ENCODE data around the gene ACOX3.
A peak's percentile ranks its signal among the peaks of the same experiment; 100 is the strongest.
"Not testable (repeated sequence)": the region's sequence is repeated elsewhere in the genome, so short reads cannot be mapped to it uniquely, and the experiment has no call there.

Gene ACOX3

DNA sequence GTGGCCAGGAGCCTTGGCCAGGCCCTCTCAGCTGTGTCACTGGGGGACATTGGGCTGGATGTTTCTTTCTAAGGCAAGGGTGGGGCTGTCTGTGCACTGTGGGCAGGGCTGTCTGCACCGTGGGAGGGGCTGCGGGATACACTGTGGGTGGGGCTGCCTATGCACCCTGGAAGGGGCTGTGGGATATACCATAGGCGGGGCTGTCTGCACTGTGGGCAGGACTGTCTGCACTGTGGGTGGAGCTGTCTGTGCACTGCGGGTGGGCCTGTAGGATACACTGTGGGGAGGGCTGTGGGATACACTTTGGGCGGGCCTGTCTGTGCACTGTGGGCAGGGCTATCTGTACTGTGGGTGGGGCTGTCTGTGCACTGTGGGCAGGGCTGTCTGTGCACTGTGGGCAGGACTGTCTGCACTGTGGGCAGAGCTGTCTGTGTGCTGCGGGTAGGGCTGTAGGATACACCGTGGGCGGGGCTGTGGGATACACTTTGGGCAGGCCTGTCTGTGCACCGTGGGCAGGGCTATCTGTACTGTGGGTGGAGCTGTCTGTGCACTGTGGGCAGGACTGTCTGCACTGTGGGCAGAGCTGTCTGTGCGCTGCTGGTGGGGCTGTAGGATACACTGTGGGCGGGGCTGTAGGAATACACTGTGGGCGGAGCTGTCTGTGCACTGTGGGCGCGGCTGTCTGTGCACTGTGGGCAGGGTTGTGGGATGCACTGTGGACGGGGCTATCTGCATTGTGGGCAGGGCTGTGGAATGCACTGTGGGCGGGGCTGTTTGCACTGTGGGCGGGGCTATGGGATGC, 31.1 kb downstream of the ACOX3 start:
- no peak for DNase-seq (ENCODE audit: low read depth, low spot score)
- no peak overlapping the region for H3K27ac ChIP-seq

DNA sequence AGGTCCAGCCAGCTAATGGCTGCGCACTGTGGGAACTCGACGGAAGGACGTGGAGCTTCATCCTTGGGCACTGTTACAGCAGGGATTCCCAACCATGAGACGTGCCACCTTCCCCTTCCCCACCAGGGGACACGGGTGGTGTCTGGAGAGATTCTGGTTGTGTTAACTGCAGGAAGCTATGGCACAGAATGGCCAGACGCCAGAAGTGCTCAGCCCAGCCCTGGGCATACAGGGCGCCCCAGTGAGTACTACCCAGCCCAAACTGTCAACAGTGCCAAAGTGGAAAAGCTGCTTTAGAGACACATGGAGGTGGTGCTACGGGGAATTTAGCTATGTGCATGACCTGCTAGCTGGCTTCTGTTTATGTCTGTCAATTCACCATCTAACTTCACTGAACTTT, 32.8 kb downstream of the ACOX3 start:
- H3K27ac ChIP-seq = no peak overlapping the region
- DNase-seq (ENCODE audit: low read depth, low spot score) = no peak

DNA sequence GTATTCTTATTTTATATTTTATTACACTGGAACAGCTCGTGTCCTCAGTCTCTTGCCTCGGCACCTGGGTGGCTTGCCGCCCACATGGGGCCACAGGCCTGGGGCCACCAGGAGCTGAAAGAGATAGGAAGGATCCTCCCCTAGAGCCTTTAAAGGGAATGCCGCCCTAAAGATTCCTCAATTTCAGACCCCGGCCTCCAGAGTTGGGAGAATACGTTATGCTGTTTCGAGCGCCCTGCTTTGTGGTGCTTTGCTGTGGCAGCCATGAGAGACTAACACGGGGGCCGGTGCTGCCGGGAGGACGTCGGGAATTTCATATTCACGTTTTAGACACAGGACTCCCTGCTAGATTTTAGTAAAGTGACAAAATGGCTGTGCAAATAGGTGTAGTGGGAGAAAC, 33.2 kb downstream of the ACOX3 start:
- H3K27ac ChIP-seq = no peak overlapping the region
- no peak for DNase-seq (ENCODE audit: low read depth, low spot score)

DNA sequence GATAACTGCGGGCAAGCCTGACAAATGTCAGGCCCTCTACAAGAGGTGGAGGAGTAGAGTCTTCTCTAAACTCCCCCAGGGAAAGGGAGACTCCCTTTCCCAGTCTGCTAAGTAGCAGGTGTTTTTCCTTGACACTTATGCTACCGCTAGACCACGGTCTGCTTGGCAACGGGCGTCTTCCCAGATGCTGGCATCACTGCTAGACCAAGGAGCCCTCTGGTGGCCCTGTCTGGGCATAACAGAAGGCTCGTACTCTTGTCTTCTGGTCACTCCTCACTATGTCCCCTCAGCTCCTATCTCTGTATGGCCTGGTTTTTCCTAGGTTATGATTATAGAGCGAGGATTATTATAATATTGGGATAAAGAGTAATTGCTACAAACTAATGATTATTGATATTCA, 33.6 kb downstream of the ACOX3 start:
- DNase-seq (ENCODE audit: low read depth, low spot score); H3K27ac ChIP-seq: not testable (repeated sequence)

DNA sequence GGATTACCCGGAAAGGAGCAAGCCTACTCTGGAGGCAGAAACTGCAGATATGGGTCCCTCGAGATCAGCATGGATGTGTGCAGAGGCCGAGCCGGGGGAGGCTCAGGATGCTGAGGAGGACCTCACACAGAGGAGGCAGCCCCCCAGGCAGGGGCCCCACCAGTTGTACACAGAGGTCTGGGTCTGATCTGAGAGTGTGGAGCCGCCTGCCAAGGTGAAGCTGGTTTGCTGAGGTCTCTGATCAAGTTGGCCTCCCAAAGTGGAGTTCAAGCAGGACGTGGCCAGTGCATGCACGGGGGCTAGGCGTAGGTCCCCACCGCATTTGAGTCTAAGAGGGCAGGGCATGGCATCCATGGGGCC, 35.0 kb downstream of the ACOX3 start:
- DNase-seq (ENCODE audit: low read depth, low spot score) = no peak
- H3K27ac ChIP-seq = no peak overlapping the region

DNA sequence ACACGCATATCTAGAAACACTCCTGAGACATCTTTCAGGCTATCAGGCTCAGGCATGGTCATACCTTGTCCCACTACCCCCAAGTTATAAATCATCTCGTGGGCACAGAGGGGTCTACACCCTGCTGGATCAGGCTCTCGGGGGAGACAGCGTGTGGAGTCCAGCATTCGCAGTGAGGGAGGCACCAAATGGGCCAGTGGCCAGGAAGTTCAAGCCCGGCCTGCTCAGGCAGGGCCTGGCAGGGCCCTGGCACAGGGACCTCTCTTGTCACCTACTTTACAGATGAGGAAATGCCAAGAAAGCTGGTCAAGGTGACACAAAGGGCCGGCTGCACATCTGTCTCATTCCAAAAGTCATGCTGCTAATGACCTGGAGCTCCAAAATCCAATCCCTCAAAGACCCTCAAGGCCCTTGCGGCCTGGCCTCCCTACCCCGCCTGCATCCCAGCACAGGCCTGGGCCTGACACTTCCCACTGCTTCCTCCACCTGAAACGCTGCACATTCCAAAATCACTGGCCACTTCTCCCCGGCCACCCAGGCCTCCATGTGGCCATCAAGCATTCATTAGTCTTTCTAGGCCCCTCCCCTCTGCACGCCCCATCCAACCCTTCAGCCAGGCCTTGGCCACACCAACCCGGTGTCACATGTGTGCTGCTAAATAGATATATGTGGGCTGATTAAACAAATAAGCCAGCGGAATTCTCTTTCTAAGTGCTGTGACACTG, 35.6 kb downstream of the ACOX3 start:
- DNase-seq (ENCODE audit: low read depth, low spot score) = no peak
- no peak overlapping the region for H3K27ac ChIP-seq

DNA sequence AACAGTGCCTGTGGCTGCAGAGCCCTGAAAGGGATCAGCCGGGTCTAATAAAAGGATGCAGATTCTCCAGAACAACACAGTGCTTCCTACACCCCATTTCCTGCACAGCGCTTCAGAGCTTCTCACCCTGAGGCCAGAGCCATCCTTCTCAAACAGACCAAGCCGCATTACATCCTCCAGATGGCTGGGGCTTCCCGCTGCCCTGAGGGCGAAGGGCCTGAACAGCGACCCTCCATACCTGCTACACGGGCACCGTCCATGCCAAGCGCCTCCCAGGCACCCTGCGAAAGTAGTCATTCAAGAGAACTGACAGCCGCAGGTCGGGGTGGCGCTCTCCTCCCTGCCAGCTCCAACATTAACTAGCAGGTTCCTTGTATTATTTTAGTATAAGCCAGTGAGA, 36.5 kb downstream of the ACOX3 start:
- no peak overlapping the region for H3K27ac ChIP-seq
- DNase-seq (ENCODE audit: low read depth, low spot score) = no peak

DNA sequence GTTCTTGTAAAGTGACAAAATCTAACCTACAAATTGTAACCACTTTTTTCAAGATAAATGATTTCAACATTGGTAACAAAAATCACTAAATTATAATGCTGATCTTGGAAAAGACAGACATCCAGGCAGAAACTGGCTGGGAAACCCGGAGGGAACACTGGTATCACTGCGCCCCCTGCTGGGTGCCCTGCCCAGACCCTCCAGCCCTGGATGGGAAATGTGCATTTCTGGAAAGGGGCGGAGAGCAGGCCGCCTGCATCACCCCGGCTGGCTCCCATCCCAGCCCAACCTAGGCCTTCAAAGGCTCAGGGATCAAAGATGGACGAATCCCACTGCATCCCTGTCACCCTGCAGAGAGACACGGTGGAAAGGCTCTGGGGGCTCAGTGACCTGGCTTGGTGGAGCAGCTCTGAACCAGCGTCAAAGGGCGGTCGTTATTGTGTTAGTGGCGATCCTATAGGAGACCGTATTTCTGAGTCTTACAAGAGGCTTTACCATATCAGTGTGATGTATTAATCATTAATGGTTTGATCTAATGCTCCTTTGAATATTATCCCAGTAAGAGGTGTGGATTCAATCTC, 37.3 kb downstream of the ACOX3 start:
- DNase-seq (ENCODE audit: low read depth, low spot score) = no peak
- no peak overlapping the region for H3K27ac ChIP-seq

DNA sequence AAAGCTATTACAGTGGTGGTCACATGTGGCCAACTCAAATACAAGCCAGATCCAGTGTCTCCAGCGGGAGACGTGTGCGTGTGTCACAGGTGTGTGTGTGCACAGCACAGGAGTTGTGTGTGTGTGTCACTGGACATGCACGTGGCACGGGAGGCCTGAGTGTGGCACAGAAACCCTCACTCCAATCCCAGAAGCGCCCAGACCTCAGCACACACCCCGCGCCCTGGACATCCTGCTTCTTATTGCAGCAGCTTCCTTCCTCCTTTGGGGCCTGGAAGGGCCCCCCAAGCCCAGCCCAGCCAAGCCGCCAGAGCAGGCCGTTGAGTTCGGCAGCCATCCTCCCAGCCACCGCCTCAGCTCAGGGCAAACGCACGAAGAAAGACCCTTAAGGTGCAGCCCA, 37.9 kb downstream of the ACOX3 start:
- H3K27ac ChIP-seq = no peak overlapping the region
- no peak for DNase-seq (ENCODE audit: low read depth, low spot score)

DNA sequence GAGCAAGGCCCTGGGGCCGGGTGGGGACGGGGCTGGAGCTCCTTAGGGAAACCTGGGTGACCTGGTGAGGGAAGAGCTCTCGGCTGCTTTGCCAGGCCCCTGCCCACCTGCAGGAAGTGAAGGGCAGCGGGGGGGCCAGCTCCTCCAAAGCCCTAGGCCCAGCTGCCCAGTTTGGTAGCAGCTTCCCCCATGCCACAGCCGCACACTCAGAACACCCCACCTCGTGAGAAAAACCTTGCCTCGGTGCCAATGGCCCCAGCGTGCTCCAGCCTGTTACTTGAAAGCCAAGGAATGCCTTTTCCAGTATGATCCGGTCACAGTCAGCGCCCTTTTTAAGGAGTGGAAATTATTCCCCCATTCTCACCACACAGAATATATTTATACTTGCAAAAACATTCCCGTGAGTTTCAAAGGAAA, 38.3 kb downstream of the ACOX3 start:
- H3K27ac ChIP-seq = no peak overlapping the region
- DNase-seq (ENCODE audit: low read depth, low spot score) = no peak

DNA sequence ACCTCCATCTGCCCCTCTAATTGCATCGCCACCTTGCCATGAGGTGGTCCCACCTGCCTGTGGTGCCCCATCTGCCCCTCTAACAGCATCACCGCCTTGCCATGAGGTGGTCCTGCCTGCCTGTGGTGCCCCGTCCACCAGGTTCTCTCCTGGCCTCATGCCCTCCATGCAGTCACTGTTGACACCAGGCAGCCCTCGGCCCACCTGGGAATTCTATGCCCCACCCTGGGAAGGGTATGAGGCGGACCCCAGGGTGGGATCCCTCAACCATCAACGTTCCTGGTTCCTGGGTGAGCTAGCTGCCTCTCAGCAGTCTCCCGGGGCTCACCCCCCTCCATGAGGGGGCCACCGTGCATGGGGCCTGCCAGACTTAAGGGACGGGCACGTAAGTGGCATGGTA, 38.9 kb downstream of the ACOX3 start:
- no peak overlapping the region for H3K27ac ChIP-seq
- no peak for DNase-seq (ENCODE audit: low read depth, low spot score)

DNA sequence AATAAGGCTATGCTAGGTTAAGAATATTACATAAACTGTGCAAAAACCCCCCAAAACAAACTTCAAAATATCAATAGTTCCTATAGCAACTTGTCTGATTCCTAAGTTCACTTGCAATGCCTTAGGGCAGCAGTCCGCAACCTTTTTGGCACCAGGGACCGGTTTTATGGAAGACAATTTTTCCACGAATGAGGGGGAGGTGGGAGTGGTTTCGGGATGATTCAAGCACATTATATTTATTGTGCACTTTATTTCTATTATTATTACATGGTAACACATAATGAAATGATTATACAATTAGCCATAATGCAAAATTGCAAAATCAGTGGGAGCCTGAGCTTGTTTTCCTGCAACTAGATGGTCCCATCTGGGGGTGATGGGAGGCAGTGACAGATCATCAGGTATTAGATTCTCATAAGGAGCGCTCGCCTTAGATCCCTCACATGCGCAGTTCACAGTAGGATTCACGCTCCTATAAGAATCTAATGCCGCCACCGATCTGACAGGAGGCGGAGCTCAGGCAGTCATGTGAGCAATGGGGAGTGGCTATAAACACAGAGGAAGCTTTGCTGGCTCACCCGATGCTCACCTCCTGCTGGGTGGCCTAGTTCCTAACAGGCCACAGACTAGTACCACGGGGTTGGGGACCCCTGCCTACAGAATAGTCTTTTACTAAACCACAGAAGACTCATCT, 39.7 kb downstream of the ACOX3 start:
- H3K27ac ChIP-seq = no peak overlapping the region
- DNase-seq (ENCODE audit: low read depth, low spot score) = no peak

DNA sequence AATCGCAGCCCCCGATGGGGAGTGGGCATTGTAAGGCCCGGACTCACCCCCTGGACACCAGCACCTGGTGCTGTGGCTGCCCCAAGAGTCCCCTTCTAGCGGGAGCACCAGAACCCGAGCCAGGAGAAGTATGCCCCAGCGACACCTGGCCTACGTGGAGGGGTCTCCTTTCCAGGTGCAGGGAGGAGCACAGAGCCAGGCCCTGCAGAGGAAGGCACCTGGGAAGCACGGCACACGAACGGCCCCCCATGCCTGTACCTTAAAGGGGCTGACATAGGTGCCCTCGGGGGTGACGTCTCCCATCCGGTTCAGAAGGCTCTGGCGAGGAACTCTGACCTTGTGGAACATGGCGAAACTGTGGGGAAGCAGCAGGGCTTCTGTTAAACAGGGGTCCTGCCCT, 41.2 kb downstream of the ACOX3 start:
- H3K27ac ChIP-seq = no peak overlapping the region
- no peak for DNase-seq (ENCODE audit: low read depth, low spot score)

DNA sequence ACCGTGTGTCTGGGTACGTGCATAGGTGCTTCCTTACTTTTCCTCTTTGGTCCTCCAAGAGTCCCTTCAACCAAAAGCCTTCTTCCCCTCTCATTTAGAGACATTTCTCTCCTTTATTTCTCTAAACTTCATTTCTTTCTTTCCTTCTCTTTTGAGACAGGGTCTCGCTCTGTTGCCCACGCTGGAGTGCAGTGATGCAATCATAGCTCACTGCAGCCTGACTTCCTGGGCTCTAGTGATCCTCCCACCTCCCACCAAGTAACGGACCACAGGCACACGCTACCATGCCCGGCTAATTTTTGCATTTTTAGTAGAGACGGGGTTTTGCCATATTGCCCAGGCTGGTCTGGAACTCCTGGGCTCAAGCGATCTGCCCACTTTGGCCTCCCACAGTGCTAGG, 42.2 kb downstream of the ACOX3 start:
- H3K27ac ChIP-seq = no peak overlapping the region
- no peak for DNase-seq (ENCODE audit: low read depth, low spot score)

DNA sequence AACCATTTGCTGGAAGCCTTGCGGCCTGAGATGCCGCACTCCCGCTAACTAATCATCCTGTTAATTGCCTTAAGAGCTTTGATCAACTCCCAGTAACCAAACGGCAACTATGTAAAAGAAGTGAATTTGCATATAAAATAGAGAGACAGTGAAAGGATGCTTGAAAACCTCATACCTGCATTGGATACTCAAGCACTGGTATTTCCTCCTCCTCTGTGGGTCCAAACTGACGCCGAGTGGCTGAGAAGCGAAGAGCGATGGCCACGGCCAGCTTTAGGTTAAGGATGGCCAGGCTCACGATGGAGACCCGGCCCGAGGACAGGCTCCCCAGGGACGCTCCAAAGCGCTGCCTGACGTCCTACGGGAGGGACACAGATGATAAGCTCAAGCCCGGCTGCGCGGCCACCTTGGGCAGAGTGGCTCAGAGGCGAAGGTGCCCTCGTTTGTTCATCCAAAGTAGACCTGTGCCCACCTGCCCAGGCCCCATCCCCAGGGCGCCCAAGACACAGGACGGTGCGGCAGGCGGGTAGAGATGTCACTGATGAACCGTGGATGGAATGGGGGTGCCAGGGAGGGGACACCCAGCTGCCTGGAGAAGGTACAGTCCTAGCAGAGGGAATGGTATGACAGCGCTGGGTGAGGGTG, 43.6 kb downstream of the ACOX3 start:
- DNase-seq (ENCODE audit: low read depth, low spot score) = no peak
- no peak overlapping the region for H3K27ac ChIP-seq

DNA sequence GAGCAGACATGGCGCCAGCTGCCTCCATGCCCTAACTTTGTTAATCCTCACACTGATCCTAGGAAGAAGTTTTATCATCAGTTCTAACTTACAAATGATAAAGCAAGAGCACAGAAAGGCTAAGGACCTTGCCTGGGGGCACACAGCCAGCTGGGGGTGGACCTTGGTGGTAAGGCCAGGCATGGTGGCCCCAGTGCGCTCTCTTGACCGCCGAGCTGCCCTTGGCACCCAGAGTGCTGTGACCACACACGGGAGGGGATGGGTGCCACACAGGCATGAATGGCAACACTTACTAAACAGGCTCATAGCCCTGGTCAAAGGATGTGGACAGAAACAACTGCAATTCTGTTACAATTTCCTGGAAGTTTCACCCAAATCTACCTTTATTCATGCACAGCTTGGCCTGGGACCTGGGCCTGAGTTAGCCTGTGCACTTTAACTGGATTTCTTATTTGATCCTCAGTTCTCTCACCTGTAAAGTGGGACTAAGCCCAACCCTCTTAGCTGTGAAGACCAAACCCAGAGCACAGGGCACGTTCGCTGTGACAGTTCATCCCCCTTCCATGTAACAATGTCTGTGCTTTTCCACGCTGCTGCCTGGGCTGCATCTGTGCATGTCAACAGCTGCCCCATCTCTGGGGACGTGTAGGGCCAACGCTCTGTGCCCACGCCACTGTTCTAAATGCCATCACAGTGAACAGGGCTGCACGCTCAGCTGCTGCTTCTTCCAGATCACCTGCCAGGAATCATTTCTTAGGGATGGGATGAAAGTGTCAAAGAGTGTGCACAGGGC, 44.8 kb downstream of the ACOX3 start:
- DNase-seq (ENCODE audit: low read depth, low spot score) = no peak
- H3K27ac ChIP-seq = no peak overlapping the region

DNA sequence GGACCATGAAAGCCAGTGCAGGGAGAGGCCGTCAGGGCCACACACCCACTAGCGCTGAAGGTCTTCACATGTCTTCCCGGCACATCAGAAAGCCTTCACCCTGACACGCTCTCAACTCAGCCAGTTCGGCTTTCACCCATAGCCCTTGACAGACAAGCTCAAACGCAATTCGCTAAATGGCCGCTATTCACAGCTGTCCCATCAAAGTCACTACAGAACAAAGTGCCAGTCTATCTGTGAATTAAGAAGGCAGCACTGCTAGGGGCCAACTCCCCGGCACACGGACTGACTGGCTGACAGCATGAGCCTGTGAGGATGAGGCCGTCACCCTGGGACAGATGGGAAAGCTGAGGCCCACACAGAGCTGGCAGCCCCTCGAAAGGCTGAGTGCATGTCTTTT, 45.7 kb downstream of the ACOX3 start:
- no peak for DNase-seq (ENCODE audit: low read depth, low spot score)
- H3K27ac ChIP-seq = no peak overlapping the region

DNA sequence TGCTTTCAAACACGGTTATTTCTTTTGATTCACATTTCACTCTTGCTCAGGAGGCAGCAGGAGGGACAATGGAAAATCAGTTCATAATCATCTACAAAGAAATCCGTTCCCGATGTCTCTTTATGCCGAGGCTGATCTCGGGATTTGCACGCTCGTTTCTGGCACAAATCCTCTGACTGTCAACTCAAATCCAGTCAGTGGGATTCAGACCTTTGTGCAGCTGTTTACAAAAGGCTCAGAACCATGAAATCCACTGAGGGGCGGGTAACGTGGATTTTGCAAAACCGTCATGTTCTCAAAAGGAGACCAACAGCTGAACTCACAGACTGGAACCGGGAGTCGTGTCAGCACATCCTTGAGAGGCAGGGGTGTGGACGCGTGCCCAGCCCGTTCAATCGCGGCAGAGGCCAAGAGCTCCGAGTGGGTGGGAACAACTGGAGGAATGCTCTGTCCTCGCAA, 46.4 kb downstream of the ACOX3 start:
- DNase-seq (ENCODE audit: low read depth, low spot score) = no peak
- H3K27ac ChIP-seq = no peak overlapping the region

DNA sequence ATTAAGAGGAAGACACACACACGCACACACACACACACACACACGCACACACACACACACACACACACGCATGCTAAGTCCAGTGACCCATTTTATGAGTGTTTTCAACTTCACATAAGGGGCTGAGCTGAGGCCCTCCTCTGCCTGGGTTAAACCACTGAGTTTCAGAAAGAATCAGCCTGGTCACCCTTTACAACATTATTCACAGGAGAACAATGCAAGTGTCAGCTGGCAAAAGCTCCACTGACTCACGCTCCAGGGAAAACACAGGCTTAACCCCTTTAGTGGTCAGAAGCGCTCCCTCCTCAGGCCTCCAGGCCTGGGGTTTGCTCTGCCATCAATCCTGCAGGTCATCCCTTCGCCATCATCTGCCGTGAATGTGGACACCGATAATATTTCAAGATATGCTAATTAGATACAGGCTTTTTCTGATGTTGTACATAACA, 46.9 kb downstream of the ACOX3 start:
- no peak overlapping the region for H3K27ac ChIP-seq
- peak; percentile 33 for DNase-seq (ENCODE audit: low read depth, low spot score)

Measured in epithelial cell of prostate (primary cell).